NCI-H2171 (cell line): ENCODE measurements around the gene STIM2.
"Not testable (repeated sequence)": the region's sequence is repeated elsewhere in the genome, so short reads cannot be mapped to it uniquely, and the experiment has no call there.

Experiments
- DNase-seq: peaks from one replicate; lab custom pipeline; 2025; lab: John Stamatoyannopoulos, UW

Gene STIM2

GRCh38 chr4:26953366-26953765, 92.7 kb downstream of the STIM2 start:
- DNase-seq = no peak

- DNase-seq = no peak
Measured at GRCh38 chr4:26953770-26954423, 93.3 kb downstream of the STIM2 start.

DNA sequence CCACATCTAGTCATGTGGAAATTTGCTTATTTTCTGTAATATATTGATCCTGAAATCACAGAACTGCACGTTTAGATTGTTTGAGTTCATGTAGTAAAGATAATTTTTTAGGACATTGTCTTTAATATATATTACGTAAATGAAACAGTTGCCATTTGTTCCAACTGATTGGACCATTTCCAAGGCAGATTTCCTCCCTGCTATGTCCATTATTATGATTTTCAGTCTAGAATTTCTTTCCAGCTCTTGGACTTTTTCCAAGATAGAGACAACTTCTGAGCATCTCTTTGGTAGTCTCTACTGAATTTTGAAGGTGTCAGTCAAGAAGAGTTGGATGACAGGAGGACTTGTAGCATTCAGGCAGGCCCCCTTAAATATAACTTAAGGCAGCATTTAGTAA, 94.6 kb downstream of the STIM2 start:
- DNase-seq = no peak

GRCh38 chr4:26958925-26959653, 98.4 kb downstream of the STIM2 start:
- DNase-seq = no peak

- DNase-seq = no peak
Measured at GRCh38 chr4:26959654-26960047, 99.0 kb downstream of the STIM2 start.

DNA sequence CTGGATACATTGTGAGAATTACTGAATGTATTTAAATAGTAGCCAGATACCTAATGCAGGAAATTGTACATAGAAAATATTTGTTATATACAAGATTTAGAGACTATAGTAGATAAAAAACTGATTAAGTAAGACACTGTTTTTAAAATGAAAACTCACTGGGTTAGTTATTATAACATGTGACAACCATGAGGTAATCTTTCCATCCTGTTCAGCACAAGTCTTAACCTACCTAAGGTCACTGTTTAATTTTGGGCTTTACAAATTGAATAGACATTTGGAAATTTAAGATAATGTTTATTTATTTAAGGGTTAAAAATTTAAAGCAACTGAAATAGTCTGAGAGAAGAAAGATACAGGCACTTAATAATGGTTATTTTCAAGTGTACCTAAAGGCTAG, 102.1 kb downstream of the STIM2 start:
- no peak for DNase-seq

GRCh38 chr4:26964512-26964911, 103.9 kb downstream of the STIM2 start:
- DNase-seq = no peak

GRCh38 chr4:26964994-26965393, 104.4 kb downstream of the STIM2 start:
- DNase-seq = no peak

- DNase-seq = not testable (repeated sequence)
Measured at GRCh38 chr4:26975464-26976181, 115.0 kb downstream of the STIM2 start.

DNA sequence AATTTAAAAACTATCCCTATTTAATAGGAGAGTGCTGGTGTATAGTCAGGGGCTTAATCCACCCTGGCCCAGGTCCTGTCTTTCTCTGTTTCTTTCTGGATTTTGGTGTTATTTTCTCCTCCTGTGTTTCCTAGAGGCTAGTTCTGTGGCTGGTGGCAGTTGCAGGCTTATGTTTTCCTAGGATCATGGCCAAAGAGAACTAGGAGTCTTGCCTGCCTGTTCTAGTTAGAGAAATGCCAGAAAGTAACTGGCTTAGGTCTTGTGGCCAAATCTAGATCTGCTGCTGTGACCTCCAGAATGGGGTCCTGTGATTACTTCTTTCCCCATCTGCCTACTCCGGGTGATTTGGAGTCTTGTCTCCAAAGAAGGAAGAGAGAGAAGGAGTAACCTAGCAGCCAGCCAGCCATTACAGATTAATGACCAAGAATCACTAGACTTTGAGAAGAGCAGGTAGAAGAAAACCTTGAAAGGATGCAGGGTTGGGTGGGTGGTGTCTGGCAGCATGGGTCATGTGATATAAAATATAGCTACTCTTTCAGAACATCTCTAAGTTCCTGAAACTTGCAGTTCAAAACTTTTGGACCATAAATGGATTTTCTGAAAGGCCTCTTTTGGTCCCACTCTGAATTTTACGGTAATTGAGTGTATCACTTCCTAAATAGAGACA, 117.9 kb downstream of the STIM2 start:
- no peak for DNase-seq

DNA sequence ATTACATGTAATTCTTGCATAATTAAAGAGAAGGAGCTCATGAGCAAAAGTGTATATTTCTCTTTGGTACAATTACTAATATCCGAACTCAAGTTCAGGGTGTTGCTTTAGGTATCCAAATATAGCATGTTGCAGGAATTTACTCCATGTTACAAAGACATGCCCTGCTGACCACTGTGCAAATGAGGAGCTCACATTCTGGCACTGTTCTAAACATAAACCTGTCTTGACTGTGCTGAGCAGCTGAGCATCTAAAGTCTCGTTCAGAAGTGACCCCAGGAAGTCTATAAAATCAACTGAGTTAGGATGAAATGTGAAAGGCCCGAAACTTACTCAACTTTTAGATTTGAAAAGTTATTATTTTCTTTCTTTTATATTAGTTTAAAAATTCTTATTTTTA, 124.3 kb downstream of the STIM2 start:
- no peak for DNase-seq

GRCh38 chr4:26985873-26986272, 125.2 kb downstream of the STIM2 start:
- DNase-seq = no peak

- DNase-seq = no peak
Measured at GRCh38 chr4:26987191-26987590, 126.5 kb downstream of the STIM2 start.

GRCh38 chr4:26991057-26991456, 130.4 kb downstream of the STIM2 start:
- DNase-seq = no peak

GRCh38 chr4:26992657-26993361, 132.2 kb downstream of the STIM2 start:
- DNase-seq = no peak

GRCh38 chr4:26993539-26993938, 132.9 kb downstream of the STIM2 start:
- DNase-seq = no peak

DNA sequence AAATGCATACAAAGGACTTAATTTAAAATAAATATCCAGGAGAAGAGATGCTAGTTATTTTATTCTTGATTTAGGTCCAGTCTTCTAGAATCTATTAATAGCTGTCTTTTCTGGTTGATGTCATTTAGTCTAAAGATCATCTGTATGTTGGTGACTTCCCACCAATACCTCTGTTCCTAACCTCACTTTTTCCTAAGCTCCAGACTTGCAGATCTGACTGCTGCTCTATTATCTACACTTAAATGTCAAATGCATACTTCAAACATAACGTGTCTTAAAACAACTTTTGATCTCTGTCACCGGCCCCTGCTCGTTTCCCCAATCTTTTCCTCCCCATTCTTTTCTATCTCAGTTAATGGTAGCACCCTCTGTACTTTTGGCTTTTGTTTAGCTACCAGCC, 133.3 kb downstream of the STIM2 start:
- DNase-seq = no peak

GRCh38 chr4:26995316-26995715, 134.7 kb downstream of the STIM2 start:
- no peak for DNase-seq

DNA sequence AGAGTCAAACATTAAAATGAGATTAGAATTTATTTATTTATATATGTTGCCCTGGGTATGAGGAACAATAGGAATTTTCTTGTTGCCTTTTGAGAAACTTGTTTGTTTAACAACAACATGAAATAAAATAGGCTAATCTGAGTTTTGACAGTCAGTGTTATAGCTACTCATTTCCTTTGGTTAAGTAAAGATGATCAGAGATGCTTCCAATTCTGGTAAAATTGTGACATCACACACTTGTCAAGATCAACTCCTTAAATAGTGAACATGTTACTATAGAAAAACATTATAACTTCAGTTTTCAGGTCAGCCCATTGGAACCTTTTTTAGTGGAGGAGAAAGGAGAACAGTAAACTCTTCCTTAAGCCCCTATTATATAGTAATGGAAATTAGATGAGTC, 136.1 kb downstream of the STIM2 start:
- DNase-seq = no peak

DNA sequence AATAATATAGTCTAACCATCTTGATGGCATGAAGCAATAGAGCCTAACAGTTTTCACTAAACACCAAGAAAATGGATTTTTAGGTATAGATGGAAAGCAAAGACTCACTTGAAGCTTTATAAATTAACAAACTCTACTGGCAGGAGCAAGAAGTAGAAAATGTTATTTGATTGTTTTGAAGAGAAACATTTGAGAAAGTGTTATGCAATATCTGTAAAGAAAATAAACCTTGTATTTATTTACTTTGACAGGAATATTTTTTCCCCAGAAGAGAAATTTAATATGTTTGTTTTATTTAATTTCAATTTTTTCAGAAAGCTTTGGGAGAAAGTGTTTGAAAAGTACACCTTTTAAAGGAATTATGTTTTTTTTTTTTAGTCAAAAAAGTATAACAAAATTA, 139.0 kb downstream of the STIM2 start:
- DNase-seq = no peak

- DNase-seq = no peak
Measured at GRCh38 chr4:27000122-27000521, 139.5 kb downstream of the STIM2 start.

DNA sequence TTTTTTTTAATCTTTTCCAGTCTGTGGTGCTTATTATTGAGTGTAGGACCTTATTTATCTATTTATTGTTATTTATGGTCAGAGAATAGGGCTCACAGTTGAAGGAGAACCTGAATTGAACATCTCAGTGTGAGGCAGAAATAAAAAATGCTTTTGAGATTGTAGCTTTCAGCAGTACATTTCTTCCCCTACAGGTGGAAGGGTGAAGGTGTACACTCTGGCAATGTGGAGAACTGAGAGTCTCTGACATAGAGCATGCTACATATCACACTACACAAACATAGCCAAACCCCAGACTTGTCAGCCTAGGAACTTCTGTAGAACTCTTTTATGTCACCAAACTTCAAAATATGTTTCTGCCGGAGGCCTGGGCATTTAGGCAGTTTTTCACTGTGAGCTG, 140.2 kb downstream of the STIM2 start:
- DNase-seq = no peak
